ENCODE data around the gene SSH3.

The SSH3 gene

GRCh38 chr11:67301313-67301921 is 1.9 kb upstream of the SSH3 start:
- DNase-seq (ENCODE audit: low read depth in 1 of 2, low spot score in 1 of 2), result no peak
- no peak overlapping the region for H3K4me3 ChIP-seq (replicated peaks; ENCODE audit: insufficient read depth, low read length)
- peak overlapping the region; percentile 79 for H3K27ac ChIP-seq (replicated peaks)
- TF ChIP-seq SPI1 (IDR thresholded peaks at IDR 0.05; ENCODE audit: borderline replicate concordance, low read depth) (no peak), POLR2AphosphoS5 (IDR thresholded peaks at IDR 0.05; ENCODE audit: low read depth) (0 out of 2 replicates have a peak, but pooled peaks have one; percentile 2)
- TF ChIP-seq, protein P1, sequence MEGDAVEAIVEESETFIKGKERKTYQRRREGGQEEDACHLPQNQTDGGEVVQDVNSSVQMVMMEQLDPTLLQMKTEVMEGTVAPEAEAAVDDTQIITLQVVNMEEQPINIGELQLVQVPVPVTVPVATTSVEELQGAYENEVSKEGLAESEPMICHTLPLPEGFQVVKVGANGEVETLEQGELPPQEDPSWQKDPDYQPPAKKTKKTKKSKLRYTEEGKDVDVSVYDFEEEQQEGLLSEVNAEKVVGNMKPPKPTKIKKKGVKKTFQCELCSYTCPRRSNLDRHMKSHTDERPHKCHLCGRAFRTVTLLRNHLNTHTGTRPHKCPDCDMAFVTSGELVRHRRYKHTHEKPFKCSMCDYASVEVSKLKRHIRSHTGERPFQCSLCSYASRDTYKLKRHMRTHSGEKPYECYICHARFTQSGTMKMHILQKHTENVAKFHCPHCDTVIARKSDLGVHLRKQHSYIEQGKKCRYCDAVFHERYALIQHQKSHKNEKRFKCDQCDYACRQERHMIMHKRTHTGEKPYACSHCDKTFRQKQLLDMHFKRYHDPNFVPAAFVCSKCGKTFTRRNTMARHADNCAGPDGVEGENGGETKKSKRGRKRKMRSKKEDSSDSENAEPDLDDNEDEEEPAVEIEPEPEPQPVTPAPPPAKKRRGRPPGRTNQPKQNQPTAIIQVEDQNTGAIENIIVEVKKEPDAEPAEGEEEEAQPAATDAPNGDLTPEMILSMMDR (IDR thresholded peaks at IDR 0.05; ENCODE audit: insufficient read depth, low read length), result no peak
- no peaks in the 10 kb centered on the region for H3K27me3 ChIP-seq (ENCODE audit: insufficient read depth, poor library complexity, severe bottlenecking)

GRCh38 chr11:67301951-67302516 is 1.3 kb upstream of the SSH3 start:
- Histone ChIP-seq H3K27me3 (ENCODE audit: insufficient read depth, poor library complexity, severe bottlenecking) (no peaks in the 10 kb centered on the region), H3K4me3 (replicated peaks; ENCODE audit: insufficient read depth, low read length) (peak overlapping the region; percentile 57), H3K27ac (replicated peaks) (peak overlapping the region; percentile 79)
- DNase-seq (ENCODE audit: low read depth in 1 of 2, low spot score in 1 of 2), result peak in 1 of 2 experiments; percentile 60
- TF ChIP-seq, protein P1 (IDR thresholded peaks at IDR 0.05; ENCODE audit: insufficient read depth, low read length), result no peak
- TF ChIP-seq GABPA (IDR thresholded peaks at IDR 0.05; ENCODE audit: low read depth) (no peak), POLR2AphosphoS5 (IDR thresholded peaks at IDR 0.05; ENCODE audit: low read depth) (no peak), REST (IDR thresholded peaks at IDR 0.05; ENCODE audit: insufficient replicate concordance, low read depth) (no peak), SPI1 (IDR thresholded peaks at IDR 0.05; ENCODE audit: borderline replicate concordance, low read depth) (no peak)

DNA sequence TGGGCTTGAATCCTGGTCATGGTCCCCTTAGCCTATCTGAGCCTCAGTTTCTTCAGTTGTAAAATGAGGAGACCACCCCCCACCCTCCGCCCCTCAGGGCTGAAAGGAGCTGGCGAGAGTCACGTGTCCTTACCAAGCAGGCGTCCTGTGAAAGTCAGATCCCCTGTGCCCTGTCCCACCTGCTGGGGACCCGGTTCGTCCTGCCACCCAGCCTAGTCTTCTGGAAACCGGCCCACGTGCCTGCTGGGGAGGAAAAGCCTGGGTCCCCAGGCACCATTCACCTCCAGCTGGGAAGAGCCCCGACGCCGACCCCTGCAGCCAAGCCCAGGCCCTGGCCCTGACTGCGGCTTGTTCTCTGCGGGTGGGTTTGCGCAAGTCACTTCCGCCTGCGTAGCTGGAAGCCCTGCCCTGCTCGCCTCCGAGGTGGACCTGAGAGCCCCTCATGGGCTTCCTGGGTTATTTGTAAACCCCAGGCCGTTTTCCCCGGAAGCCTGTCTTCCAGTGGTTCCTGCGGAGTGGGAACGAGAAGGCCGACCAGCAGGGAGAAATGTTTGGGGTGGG is 679 bp upstream of the SSH3 start:
- Histone ChIP-seq H3K4me3 (replicated peaks; ENCODE audit: insufficient read depth, low read length) (peak overlapping the region; percentile 57), H3K27me3 (ENCODE audit: insufficient read depth, poor library complexity, severe bottlenecking) (no peaks in the 10 kb centered on the region), H3K27ac (replicated peaks) (peak overlapping the region; percentile 79)
- DNase-seq (ENCODE audit: low read depth in 1 of 2, low spot score in 1 of 2), result peak; percentile 82 to 87
- TF ChIP-seq, protein P1 (IDR thresholded peaks at IDR 0.05; ENCODE audit: insufficient read depth, low read length), result no peak
- no peak for TF ChIP-seq GABPA (IDR thresholded peaks at IDR 0.05; ENCODE audit: low read depth)
- peak; percentile 66; the same call in 1 of the 2 replicates for TF ChIP-seq SPI1 (IDR thresholded peaks at IDR 0.05; ENCODE audit: borderline replicate concordance, low read depth)
- no peak for TF ChIP-seq REST (IDR thresholded peaks at IDR 0.05; ENCODE audit: insufficient replicate concordance, low read depth)
- peak; percentile 97 for TF ChIP-seq POLR2AphosphoS5 (IDR thresholded peaks at IDR 0.05; ENCODE audit: low read depth)

Data from HL-60 (cell line).